ENCODE measurements around the gene ADAMTSL1.

The ADAMTSL1 gene

DNA sequence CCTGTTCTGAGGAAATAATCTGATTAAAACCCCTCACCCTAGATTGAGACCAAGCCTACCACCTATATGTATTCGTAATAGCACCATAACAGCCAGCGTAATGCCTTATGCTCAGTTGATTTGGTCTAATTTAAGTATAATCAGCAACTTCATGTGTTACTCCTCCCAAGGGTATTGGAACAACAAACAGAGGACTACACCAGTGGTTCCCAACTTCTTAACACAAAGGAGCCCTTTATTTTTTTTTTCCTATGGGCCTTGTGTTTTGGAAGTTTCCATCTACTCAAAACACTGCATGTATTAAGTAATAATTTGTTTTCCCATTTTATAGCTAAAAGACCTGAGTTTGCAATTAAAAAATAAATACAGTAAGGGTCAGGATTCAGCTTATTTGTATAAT lies 140.7 kb downstream of the ADAMTSL1 start:
- no peak for DNase-seq

DNA sequence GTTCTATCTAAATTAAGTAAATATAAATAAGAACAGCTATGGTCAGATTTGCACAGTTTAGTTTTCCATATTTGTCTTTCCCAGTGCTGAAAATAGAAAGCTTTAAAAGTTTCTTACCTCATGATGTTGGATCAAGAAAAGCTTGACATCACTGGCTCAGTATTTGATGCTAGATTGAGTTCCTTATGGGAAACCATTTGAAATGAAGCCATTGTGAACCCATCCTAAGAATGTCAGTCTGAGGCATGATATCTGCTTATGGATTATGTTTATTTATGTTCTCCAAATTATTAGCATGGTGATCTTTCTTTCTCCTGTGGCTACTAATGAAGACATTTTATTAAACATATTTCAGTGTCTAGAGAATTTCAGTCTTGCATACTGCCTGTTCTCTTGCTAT lies 143.0 kb downstream of the ADAMTSL1 start:
- no peak for DNase-seq

DNA sequence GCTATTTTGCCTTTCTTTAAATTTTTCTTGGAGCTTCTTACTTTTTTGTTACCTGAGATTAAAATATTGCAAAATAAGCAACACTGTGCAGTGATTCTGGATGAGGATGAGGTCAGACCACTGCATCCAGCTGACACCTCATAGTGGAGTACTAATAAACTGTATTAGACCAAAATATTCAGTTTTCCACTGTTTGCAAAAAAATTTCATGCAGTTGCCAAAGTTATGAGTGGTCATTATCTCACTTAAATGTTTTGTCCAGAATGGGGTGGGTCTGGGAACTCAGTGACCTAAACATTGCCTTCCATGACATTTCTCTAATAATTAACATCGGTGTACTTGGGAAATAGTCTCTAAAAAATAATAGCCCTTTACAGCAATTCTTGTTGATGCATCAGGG lies 143.8 kb downstream of the ADAMTSL1 start:
- no peak for DNase-seq

DNA sequence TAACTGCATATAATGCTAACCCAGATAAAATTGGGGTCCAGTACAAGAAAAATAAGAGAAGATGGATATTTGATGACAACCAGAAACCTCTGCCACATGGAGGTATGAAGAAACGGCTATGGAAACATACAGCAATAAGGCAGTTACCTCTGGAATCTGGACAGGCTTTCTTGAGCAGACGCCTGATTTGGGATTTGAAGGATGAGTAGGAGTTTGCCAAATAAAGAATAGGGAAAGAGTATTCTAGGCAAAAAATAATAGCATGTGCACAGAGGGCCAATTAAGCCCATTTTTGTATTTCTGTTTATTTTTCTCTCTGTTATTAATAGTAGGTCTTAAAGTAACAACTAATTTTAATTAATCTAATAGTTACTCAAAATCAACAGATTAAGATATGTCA lies 144.9 kb downstream of the ADAMTSL1 start:
- DNase-seq: no peak

DNA sequence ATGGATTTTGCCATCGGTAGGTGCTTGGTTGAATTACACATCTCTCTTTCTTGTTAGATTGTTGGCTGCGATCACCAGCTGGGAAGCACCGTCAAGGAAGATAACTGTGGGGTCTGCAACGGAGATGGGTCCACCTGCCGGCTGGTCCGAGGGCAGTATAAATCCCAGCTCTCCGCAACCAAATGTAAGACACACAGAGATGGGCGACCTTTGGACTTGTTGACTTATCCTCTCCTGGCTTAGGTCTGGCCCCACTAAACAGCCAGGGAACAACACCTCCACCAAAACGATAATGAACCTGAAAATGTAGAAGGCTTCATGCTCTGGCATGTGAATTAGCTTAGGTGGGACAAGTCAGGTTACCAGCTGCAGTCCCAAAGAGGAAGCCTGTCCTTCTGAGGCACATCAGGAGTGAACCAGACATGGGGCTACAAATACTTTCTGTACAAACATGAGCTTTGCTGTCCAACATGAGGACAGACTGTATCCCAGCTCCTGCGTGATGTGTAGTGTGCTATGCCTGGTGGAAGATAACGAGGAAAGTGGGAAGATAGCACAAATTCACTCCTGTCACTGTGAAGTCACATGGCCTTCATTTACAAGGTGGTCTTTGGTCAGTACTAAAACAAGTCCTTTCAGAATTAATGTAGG lies 148.4 kb downstream of the ADAMTSL1 start:
- DNase-seq: no peak

DNA sequence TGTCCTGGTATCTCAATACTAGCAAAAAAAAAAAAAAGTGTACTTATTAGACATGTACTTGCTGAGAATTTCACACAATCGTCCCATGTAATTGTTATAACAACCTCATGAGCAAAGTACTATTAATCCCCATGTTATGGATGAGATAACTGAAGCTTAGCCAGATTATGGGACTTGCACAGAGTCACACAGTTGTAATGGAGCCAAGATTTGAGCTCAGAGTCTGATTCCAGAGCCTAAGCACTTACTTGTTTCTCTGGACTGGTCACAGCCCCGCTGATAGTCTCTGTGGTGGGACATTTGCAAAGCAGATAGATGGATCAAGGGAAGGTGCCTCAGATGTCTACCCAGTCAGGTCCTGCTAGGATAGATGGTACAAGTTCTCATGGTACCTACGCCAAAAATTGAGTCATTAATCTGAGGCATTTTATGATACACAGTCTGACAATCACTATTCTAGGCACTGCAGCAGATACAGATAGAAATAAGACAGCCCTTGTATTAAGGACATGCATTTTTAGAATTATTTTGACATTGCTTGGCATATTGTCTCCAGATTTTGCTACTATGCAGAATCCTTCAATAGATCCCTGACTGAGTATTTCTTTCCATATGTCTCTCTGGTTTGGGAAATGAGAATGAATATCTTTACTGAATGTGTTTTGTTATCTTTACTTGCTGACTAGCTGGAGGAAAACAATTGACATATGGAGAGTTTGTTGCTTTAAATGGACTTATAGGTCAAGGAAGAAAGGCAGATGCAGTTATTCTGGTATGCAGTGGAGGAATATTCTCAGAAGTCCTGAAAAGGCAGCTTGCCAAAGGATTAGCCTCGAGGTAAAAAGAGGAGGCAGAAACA lies 149.5 kb downstream of the ADAMTSL1 start:
- no peak for DNase-seq

DNA sequence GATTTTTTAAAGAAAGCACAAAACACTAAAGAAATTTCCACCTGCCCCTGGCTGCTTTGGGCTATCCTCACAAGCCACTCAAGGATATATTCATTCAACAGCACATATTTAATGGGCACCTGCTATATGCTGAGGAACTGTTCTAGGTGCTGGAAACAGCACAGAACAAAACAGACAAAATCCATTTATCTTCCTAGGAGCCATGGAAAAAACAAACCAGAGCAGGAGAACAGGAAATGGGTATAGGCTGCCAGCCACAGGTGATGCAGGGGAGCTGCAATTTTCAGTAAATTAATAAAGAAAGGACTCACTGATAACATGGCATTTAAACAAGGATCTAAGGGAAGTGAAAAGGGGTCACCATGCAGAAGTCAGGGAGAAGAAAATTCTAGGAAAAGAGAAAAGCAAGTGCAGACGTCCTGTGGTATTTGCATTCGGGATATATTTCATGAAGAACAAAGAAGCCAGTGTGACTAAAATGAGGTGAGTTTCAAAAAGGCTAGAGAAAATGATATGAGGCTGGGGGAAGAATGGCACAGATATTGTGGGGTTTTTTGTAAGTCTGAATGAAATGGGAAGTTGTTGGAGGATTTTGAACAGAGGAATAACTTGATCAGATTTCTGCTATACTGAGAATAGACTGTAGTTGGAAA lies 152.2 kb downstream of the ADAMTSL1 start:
- DNase-seq: no peak

DNA sequence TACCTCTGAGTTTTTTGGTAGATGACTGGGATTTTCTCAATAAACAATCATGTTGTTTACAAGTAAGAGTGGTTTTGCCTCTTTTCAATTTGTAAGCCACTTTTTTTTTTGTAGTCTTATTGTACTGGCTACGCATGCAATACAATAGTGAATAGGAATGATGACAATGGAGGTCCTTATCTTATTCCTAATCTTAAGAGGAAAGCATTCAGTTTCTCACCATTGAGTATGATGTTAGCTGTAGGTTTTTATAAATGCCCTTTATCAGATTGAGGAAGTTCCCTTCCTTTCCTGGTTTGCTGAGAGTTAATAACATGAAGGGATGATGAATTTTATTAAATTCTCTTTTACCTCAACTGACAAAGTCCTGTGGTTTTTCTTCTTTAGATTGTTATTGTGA lies 155.2 kb downstream of the ADAMTSL1 start:
- DNase-seq: no peak

DNA sequence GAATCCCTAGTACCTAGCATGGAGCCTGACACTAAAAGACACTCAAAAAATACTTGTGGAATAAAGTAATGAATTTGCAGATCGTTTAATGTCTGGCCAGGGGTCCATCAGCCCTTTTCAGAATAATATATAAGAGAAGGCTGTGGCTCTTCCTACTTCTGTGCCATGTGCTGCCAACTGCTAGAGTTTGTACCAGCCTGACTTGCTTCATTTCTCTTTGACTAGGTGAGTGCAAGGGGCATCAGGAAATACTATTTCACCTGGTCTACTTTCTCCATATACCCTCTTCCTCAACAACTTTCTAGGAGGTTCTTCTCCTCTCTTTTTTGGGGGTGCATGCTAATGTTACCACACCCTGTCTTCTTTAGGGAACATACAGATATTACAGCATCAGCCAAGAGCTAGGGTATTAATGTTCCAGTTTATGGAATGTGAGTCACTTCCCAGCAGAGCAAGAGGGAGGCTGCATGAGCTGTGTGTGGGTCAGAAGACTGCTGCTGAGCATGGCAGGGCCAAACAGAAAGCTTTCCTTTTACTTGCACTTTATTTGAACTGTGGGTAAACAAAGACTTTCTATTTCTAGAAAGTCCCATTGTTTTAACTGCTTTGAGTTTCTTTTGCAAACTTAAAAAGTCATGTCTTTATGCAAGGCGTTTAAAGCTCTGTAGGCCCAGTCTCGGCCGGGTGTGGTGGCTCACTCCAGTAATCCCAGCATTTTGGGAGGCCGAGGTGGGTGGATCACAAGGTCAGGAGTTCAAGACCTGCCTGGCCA lies 158.9 kb downstream of the ADAMTSL1 start:
- DNase-seq: no peak

DNA sequence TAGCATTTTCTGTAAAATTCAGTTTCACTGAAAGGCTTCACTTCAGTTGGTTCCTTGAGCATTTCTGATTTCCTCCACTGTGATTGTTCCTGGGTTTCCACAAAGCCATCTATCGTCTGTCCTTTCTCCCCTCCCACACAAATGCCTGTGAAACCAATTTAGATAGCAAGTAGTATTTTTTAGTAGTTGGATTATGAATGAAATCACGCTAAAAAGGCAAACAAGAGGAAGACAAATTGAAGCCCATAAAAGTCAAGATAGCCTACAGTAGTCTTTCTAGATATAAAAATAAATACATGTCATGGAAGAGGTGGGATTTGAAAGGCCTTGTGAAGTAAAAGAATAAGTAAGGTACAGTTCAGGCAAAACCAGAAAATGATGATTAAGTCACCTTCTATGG lies 162.8 kb downstream of the ADAMTSL1 start:
- no peak for DNase-seq

DNA sequence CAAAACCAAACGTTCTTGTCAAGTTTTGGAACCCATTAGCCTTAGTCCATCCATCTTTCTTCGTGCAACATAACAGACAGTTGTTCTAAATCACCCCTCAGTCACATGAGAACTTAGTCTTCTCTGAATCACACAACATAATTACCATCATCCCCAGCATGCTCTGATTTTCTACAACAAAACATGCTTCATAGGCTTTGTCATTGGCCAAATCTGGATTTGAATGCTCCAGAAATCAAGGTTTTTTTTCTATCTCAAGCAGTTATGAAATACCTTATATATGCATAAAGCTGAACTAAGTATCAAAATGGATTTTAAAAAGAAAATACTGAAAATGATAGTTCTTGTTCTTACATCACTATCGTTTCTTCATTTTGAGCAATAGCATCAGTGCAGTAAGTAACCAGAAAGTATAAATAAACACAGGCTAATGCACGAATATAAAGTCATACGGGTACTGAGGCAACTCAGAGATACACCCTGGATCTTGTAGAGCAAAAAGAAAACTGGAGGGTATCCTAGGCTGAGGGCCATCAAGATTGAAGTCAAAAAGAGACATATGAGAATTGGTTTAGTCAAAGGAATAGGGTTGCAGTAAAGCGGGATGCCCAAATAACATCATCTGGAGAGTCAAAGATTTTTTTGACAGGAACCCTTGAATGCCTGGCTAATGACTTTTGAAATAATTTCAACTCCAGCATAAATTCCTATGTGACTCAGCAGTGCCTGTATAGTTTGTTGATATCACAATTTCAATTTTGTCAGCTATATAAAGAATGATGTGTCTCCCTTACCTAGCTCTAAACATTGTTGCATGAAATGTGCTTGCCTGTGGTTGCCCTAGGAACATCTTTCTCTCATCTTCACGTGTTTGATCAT lies 164.7 kb downstream of the ADAMTSL1 start:
- no peak for DNase-seq

DNA sequence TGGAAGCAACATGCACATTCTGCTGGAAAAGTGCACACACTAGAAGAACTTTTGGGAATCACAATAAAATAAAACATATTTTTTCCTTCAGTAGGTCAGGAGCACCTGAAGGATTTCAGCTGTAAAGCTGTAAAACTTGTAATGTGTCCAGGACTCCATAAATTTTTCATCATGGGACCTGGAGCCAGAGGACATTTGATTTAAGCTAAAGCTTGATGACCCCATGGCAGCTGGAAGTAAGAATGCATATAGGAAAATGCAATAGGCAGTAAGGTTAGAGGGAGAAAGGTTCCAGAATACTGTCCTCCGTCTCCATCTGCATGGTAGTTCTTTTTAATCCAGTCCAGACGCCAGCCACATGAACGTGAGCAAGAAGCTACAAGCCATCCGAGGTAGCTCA lies 166.0 kb downstream of the ADAMTSL1 start:
- no peak for DNase-seq

DNA sequence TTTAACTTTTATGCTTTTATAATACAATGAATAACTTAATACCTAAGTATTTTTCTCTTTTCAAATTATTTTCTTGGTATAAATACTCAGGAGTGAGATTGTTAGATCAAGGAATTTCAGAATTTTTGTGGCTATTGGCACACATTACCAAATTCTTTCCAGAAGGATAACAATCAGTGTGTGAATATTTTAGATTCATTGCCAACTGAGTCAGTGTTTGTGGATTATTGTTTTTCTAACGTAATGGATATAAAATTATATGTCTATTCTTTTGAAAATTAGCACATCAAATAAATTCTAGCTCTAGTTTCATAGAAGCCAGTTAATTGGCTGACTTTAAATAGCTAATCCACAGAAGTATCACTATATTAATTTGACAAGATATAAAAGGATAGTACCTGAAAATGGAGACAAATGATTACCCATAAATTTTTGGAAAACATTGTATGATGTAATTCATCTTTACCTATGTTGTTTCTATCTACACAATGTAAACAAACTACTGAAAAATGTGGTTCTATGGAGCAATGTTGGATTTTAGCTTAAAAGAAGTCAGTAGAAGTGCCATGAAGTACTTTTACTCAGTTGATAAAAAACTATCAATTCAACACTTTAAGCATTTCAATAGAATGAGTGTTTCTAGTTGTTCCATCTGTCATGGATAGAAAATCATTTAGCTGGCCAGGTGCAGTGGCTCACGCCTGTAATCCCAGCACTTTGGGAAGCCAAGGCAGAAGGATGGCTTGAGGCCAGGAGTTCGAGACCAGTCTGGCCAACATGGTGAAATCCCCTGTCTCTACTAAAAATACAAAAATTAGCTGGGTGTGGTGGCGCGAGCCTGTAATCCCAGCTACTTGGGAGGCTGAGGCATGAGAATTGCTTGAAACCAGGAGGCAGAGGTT lies 185.1 kb downstream of the ADAMTSL1 start:
- DNase-seq: no peak

DNA sequence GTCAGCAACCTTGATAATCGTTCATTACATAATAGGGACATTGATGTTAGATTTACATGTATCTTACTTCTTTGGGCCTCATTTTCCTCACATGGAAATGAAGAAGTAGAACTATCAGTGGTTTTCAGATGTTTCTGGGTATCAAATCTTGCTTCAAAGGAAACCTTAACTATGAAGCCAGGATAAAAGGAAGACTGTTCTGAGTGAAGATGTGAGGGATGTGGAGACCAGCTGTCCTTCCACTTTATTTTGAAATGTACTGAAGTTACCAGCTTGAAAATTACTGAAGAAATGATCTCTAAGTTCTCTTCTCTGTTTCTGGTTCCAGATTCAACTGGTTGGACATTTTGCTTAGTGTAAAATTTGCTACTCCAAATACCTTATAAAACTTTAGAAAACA lies 186.0 kb downstream of the ADAMTSL1 start:
- DNase-seq: no peak

DNA sequence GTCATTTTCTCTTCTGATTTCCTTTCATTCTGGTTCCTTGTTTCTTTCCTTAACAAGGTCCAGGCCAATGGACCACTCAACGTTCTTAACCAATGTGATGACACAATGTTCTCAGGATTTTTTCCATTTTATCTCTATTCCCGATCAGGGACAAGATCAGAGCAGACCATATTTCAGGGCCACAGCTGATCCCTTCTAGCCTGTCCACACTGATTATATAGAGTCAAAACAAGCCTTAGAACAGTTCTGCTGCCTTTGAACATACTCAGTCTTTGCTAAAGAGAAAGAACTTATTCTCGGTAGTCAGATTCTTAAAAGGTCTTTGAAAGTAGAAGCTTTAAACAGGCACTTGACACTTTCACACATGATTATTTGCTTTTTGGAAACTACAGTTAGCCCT lies 188.4 kb downstream of the ADAMTSL1 start:
- no peak for DNase-seq

DNA sequence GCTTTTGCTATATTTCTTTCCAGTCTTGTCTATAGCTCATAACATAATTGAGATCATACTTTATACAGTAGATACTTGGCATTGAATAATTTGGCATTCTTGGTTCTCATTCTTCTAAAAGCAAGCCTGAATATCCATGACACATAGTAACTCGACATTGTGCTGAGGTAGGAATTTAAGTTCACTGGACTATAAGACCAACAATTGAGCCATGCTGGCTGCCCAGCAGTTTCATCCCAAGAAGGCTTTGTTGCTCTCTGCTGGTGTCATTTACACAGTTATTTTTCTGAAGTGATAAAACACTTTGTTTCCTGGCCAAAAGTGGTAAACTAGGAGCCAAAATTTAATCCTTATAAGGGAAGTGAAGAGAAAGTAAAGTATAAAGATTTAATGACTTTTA lies 192.0 kb downstream of the ADAMTSL1 start:
- DNase-seq: no peak

DNA sequence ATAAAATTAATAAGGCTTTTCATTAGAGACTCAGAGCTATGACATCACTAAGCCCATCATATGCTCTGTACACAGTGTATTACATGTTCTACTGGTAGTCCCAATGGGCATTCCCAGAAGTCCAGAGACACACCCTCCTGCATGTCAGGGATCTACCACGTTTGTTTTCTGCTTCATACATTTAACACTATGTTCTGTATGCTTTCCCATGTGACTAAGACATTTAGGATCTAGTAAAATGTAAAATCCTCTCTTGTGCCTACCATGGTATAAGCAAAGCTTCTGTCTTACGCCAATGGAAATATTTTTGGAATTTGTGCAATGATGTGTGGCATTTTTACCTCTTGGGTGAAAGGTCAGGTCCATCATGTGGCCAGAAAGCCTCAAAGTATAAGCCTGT lies 192.4 kb downstream of the ADAMTSL1 start:
- no peak for DNase-seq

DNA sequence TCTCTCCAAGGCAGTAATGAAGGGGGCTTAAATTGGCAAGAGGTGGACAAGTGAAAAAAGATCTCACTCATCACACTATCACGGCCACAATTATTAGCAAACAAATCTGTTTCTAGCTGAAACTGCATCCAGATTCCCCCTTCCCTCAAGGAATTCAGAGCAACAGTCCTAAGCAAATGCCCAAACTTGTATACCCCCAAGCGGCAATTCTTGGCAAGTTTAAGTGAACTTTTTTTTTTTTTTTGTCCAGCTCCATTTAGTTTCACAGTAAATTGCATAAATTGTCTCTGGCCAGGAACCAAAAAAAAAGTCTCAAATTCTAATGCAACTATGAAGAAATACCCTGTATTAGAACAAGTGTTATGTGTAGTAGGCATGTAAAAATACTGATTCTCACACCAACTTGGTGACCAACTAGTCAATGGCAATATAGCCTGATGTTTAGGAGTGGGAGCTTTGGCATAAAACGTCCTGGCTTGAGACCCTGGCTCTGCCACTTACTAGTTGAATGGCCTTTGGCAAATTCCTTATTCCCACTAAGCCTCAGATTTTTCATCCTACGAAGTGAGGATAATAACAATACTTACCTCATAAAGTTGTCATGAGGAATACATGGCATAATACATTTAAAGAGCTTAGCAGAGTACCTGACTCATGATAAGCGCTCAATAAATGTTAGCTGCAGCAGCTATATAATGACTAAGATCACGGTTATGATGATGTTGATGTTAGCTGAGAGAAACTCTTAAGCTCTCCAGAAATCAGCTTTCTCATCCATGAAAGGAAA lies 193.2 kb downstream of the ADAMTSL1 start:
- DNase-seq: no peak

DNA sequence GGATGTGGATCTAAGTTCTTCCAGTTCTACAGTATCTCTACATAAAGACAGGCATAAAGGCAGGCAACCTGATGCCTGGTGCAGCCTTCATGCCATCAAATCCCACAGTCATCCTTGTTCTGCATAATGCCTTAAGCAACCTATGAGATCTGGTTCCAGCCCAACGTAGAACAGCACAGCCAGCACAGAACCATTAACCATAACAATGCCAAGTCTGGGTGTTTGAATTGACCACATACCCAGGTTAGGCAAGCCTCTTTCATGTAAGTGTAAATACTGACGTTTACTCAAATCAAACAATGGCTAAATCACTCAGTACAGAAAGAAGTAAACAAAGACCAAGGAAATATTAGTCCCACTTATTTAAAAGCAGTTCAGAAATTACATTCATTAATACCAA lies 195.0 kb downstream of the ADAMTSL1 start:
- no peak for DNase-seq

DNA sequence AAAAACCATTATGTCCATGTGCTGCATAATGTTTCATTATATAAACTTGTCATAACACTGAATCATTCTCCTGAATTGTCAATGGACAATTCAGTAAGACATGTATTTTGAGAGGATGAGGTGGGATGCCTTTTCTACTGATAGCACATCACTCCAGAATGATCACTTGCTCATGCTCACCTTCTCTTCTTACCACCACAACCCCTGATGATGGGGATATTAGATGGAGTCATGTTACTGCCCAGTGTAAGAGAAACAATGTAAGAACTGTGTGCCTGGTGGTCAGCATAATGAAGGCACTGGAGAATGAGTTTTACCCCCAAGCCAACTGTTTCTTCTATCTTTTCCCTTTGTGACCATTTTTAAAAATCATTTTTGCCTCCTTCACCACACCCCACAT lies 198.8 kb downstream of the ADAMTSL1 start:
- no peak for DNase-seq
